IMR-90 (cell line): ENCODE data around the gene PRSS12. TPM values are rescaled to one million over a fixed set of nuclear protein-coding genes. Genes with fewer than 3 reads are reported as not detected.

ENCODE experiments used
- ATAC-seq: fragments of 200-7000 bp; cut with Tn5 transposase; 2 replicates; pipeline ENCODE4 v1.9.1; 2020; ENCODE audit warnings: low read depth, mild to moderate bottlenecking, moderate library complexity
- BruUV-seq: library from RNA; stranded (reverse); fragments of 400-500 nt; replicated peaks from 2 replicates; lab custom pipeline; 2021; lab: Mats Ljungman, UMichigan
- CTCF ChIA-PET: fragments of 300-600 bp; formaldehyde crosslinking; extraction: SDS; loops from one replicate; lab custom pipeline; 2021; ENCODE audit warnings: antibody characterized with exemption; lab: Yijun Ruan, JAX
- POLR2A ChIA-PET: fragments of 300-600 bp; sonication (Branson Sonifier 250); formaldehyde crosslinking; loops from one replicate; lab custom pipeline; 2022; ENCODE audit warnings: antibody characterized with exemption; ENCODE audit not compliant: unreplicated experiment; lab: Charles Lee
- DNase-seq: peaks from one replicate; pipeline ENCODE4 v3.0.0; 2013
- H2AFZ ChIP-seq: replicated peaks from 2 replicates; pipeline ENCODE3; 2013; ENCODE audit warnings: low read length, mild to moderate bottlenecking; ENCODE audit not compliant: poor library complexity
- H2AK5ac ChIP-seq: 2 replicates; pipeline ENCODE4 v1.6.1; 2013; ENCODE audit warnings: low read depth, low read length, inconsistent platforms
- H2AK9ac ChIP-seq: replicated peaks from 2 replicates; pipeline ENCODE3; 2013; ENCODE audit warnings: mild to moderate bottlenecking, low read depth, low read length, moderate library complexity; ENCODE audit not compliant: poor library complexity
- H2BK120ac ChIP-seq: 2 replicates; pipeline ENCODE4 v1.6.1; 2013; ENCODE audit warnings: low read depth, low read length, inconsistent platforms
- H2BK15ac ChIP-seq: 3 replicates; pipeline ENCODE4 v1.6.1; 2013; ENCODE audit warnings: low read depth, low read length, inconsistent platforms
- H2BK20ac ChIP-seq: 2 replicates; pipeline ENCODE4 v1.6.1; 2013; ENCODE audit warnings: low read depth, mild to moderate bottlenecking, inconsistent platforms, low read length, moderate library complexity
- H2BK5ac ChIP-seq: 2 replicates; pipeline ENCODE4 v1.6.1; 2013; ENCODE audit warnings: mild to moderate bottlenecking, low read depth, low read length, inconsistent platforms; ENCODE audit not compliant: poor library complexity, severe bottlenecking
- H3K14ac ChIP-seq: replicated peaks from 2 replicates; pipeline ENCODE4 v1.6.1; 2013; ENCODE audit warnings: low read depth, low read length, inconsistent platforms
- H3K18ac ChIP-seq: 2 replicates; pipeline ENCODE4 v1.6.1; 2013; ENCODE audit warnings: low read depth, low read length, control low read depth
- H3K23ac ChIP-seq: 2 replicates; pipeline ENCODE4 v1.6.1; 2013; ENCODE audit warnings: low read depth, low read length, inconsistent platforms
- H3K27ac ChIP-seq: 2 replicates; pipeline ENCODE4 v1.5.1; 2013; ENCODE audit warnings: mild to moderate bottlenecking, control low read depth, low read length; ENCODE audit not compliant: insufficient read depth
- H3K27me3 ChIP-seq: 2 replicates; pipeline ENCODE4 v1.6.1; 2013; ENCODE audit warnings: low read length; ENCODE audit not compliant: control insufficient read depth, insufficient read depth
- H3K36me3 ChIP-seq: 2 replicates; pipeline ENCODE4 v1.6.1; 2013; ENCODE audit warnings: low read length, mixed read lengths; ENCODE audit not compliant: control insufficient read depth, insufficient read depth
- H3K4ac ChIP-seq: 2 replicates; pipeline ENCODE4 v1.6.1; 2013; ENCODE audit warnings: low read depth, low read length, inconsistent platforms
- H3K4me1 ChIP-seq: 2 replicates; pipeline ENCODE4 v1.6.1; 2013; ENCODE audit warnings: low read length, mixed read lengths; ENCODE audit not compliant: control insufficient read depth, insufficient read depth
- H3K4me2 ChIP-seq: 2 replicates; pipeline ENCODE4 v1.6.1; 2013; ENCODE audit warnings: low read depth, mild to moderate bottlenecking, control low read depth, low read length, moderate library complexity
- H3K4me3 ChIP-seq: 2 replicates; pipeline ENCODE4 v1.5.1; 2013; ENCODE audit warnings: low read depth, mild to moderate bottlenecking, control low read depth, low read length, moderate library complexity; ENCODE audit not compliant: insufficient read depth
- H3K56ac ChIP-seq: 2 replicates; pipeline ENCODE4 v1.6.1; 2013; ENCODE audit warnings: low read length, inconsistent platforms; ENCODE audit not compliant: insufficient read depth; ENCODE audit errors: extremely low read depth
- H3K79me1 ChIP-seq, 2 experiments: 2 replicates each; pipeline ENCODE4 v1.6.1; 2013; ENCODE audit warnings: low read length in 2 of 2, inconsistent platforms in 1 of 2, low read depth in 1 of 2
- H3K9ac ChIP-seq: 2 replicates; pipeline ENCODE4 v1.6.1; 2013; ENCODE audit warnings: low read depth, low read length, control low read depth
- H3K9me1 ChIP-seq: 2 replicates; pipeline ENCODE4 v1.6.1; 2013; ENCODE audit warnings: low read length, inconsistent platforms; ENCODE audit not compliant: insufficient read depth
- H3K9me3 ChIP-seq: 2 replicates; pipeline ENCODE4 v1.6.1; 2013; ENCODE audit warnings: low read length; ENCODE audit not compliant: control insufficient read depth, insufficient read depth
- H4K20me1 ChIP-seq: 2 replicates; pipeline ENCODE4 v1.6.1; 2013; ENCODE audit warnings: low read length, inconsistent platforms; ENCODE audit not compliant: insufficient read depth
- H4K5ac ChIP-seq: 2 replicates; pipeline ENCODE4 v1.6.1; 2013; ENCODE audit warnings: mild to moderate bottlenecking, low read depth, low read length, control low read depth
- H4K8ac ChIP-seq, 2 experiments: 2 replicates each; pipeline ENCODE4 v1.6.1; 2013; ENCODE audit warnings: low read depth in 2 of 2, low read length in 2 of 2, control low read depth in 1 of 2, inconsistent platforms in 1 of 2
- H4K91ac ChIP-seq: 2 replicates; pipeline ENCODE4 v1.6.1; 2013; ENCODE audit warnings: low read depth, low read length, inconsistent platforms; ENCODE audit not compliant: insufficient read depth
- BHLHE40 ChIP-seq: fragments of 150-350 bp; IDR thresholded peaks from 2 replicates; pipeline ENCODE4 v1.6.1; 2016; ENCODE audit warnings: mild to moderate bottlenecking, low read depth, low read length
- ELK1 ChIP-seq: fragments of 150-350 bp; IDR thresholded peaks from 2 replicates; pipeline ENCODE4 v1.6.1; 2016; ENCODE audit warnings: low read depth, mild to moderate bottlenecking, low read length, moderate library complexity, borderline replicate concordance
- FOS ChIP-seq: fragments of 150-350 bp; IDR thresholded peaks from 2 replicates; pipeline ENCODE4 v1.6.1; 2016; ENCODE audit warnings: low read depth, low read length
- MAFK ChIP-seq: IDR thresholded peaks from 2 replicates; pipeline ENCODE4 v1.6.1; 2012; ENCODE audit warnings: low read depth, low read length, improper control_type of control experiment
- MAZ ChIP-seq: IDR thresholded peaks from 2 replicates; pipeline ENCODE4 v1.6.1; 2012; ENCODE audit warnings: low read depth, mild to moderate bottlenecking, low read length, improper control_type of control experiment, moderate library complexity, borderline replicate concordance
- POLR2A ChIP-seq: IDR thresholded peaks from 2 replicates; pipeline ENCODE4 v1.6.1; 2012; ENCODE audit warnings: mild to moderate bottlenecking, low read depth, low read length
- RCOR1 ChIP-seq: IDR thresholded peaks from 2 replicates; pipeline ENCODE4 v1.6.1; 2012; ENCODE audit warnings: mild to moderate bottlenecking, low read length, improper control_type of control experiment; ENCODE audit not compliant: insufficient replicate concordance
- RFX5 ChIP-seq: IDR thresholded peaks from 2 replicates; pipeline ENCODE4 v1.8.0; 2012; ENCODE audit warnings: low read depth, mild to moderate bottlenecking, low read length, moderate library complexity
- SMC3 ChIP-seq: fragments of 150-350 bp; IDR thresholded peaks from 2 replicates; pipeline ENCODE4 v1.6.1; 2016; ENCODE audit warnings: low read depth, mild to moderate bottlenecking, antibody characterized with exemption, low read length, moderate library complexity
- USF2 ChIP-seq: fragments of 150-350 bp; IDR thresholded peaks from 2 replicates; pipeline ENCODE4 v1.6.1; 2017; ENCODE audit warnings: mild to moderate bottlenecking, antibody characterized with exemption, low read length, low read depth
- WGBS, 2 experiments: methylation state at CpG; one replicate each; pipeline versions ENCODE4 v1.1.5 to v1.1.7; 2013; ENCODE audit warnings: missing lambda C conversion rate in 2 of 2; ENCODE audit not compliant: insufficient read length in 1 of 2; ENCODE audit errors: extremely low coverage in 2 of 2; 5-methylcytosine and 5-hydroxymethylcytosine counted together
- dilution Hi-C: fragments of 300-500 bp; cut with HindIII; formaldehyde crosslinking; loops from one replicate; pipeline ENCODE4 v1.14.3; 2018; ENCODE audit warnings: low sequenced_read_pairs; ENCODE audit not compliant: unreplicated experiment
- in situ Hi-C: fragments of 300-500 bp; cut with MboI; formaldehyde crosslinking; loops from 3 replicates; pipeline ENCODE4 v1.14.3; 2019; ENCODE audit warnings: low sequenced_read_pairs, inconsistent platforms, mixed read lengths
- intact Hi-C: fragments of 100-400 bp; cut with micrococcal nuclease; formaldehyde crosslinking; loops from 2 replicates; pipeline ENCODE4 v1.10.0; 2022
- polyA plus RNA-seq, 3 experiments: library from polyadenylated mRNA; depleted of rRNA; stranded (reverse); fragments of >200 nt; gene quantifications; 2 replicates each; pipeline ENCODE4 v1.2.3, GENCODE V29; 2012; ENCODE audit warnings: low replicate concordance in 1 of 3
- total RNA-seq: library from RNA; depleted of rRNA; stranded (reverse); fragments of >200 nt; gene quantifications from 2 replicates; pipeline ENCODE4 v1.2.3, GENCODE V29; 2012

The PRSS12 gene
- total and polyA plus RNA-seq, 2 of the 4 experiments (the other 2 are of a cell fraction), result 51.1 to 71.5 TPM

GRCh38 chr4:118296729-118297128 is 56.1 kb downstream of the PRSS12 start:
- no peak overlapping the region for H4K8ac ChIP-seq
- DNase-seq (no peak), ATAC-seq (no peak)
- H3K4me3 ChIP-seq, result no peak overlapping the region
- no peak overlapping the region for H3K4ac ChIP-seq
- WGBS, 2 experiments, result no CpG with 5 or more reads among the region's 1 CpG
- H2BK15ac ChIP-seq, result no peak overlapping the region
- peaks cover 11% of the 10 kb centered on the region for H3K36me3 ChIP-seq
- no peak overlapping the region for H3K56ac ChIP-seq
- TF ChIP-seq MAZ (no peak), BHLHE40 (no peak), MAFK (no peak), SMC3 (no peak), POLR2A (no peak), FOS (no peak), USF2 (no peak), RFX5 (no peak), ELK1 (no peak), RCOR1 (no peak)
- H3K79me1 ChIP-seq, result peaks cover 0 to 1% of the 10 kb centered on the region in 2 experiments; a peak in 1 of 4 replicates
- no peaks in the 10 kb centered on the region for H3K27me3 ChIP-seq
- H3K9me3 ChIP-seq, result no peaks in the 10 kb centered on the region
- H3K9me1 ChIP-seq, result no peaks in the 10 kb centered on the region
- no peak overlapping the region for H2AK5ac ChIP-seq
- no peak overlapping the region for H3K4me2 ChIP-seq
- H3K18ac ChIP-seq, result no peak overlapping the region
- dilution Hi-C loops (no loop called here), intact Hi-C loops (no loop called here), in situ Hi-C loops (loop anchor here (25.0 kb wide), 1 partner anchor 216 kb away; no protein-coding TSS in a partner anchor)
- CTCF ChIA-PET, result no interaction called here
- no peak overlapping the region for H3K27ac ChIP-seq
- H2BK20ac ChIP-seq, result no peak overlapping the region
- no peak overlapping the region for H2AK9ac ChIP-seq
- peaks cover under 1% of the 10 kb centered on the region for H3K4me1 ChIP-seq
- POLR2A ChIA-PET, result no interaction called here
- BruUV-seq, result no TSS peak
- no peak overlapping the region for H2BK120ac ChIP-seq
- H4K91ac ChIP-seq, result no peak overlapping the region
- no peaks in the 10 kb centered on the region for H4K20me1 ChIP-seq
- H2AFZ ChIP-seq, result no peak overlapping the region
- H3K9ac ChIP-seq, result no peak overlapping the region
- H3K23ac ChIP-seq, result no peak overlapping the region
- no peak overlapping the region for H2BK5ac ChIP-seq
- H3K14ac ChIP-seq, result no peak overlapping the region
- no peak overlapping the region for H4K5ac ChIP-seq
